Tibial nerve (tissue), 4 donors: ENCODE data around the gene MYL10.

Experiments
- CTCF ChIP-seq, 5 experiments: fragments of 200-600 bp in 3 of 5; fragments of 450-650 bp in 2 of 5; sonication (generic) in 3 of 5; IDR thresholded peaks; one replicate each; pipeline ENCODE4 v1.5.1; 2016 to 2019; ENCODE audit warnings: antibody characterized with exemption in 5 of 5, mild to moderate bottlenecking in 3 of 5, moderate library complexity in 2 of 5
- EP300 ChIP-seq, 2 donors: sonication (generic); formaldehyde crosslinking; IDR thresholded peaks; one replicate each; pipeline ENCODE4 v1.6.1; 2017; ENCODE audit warnings: antibody characterized with exemption in 2 of 2, mild to moderate bottlenecking in 1 of 2

- no peak for TF ChIP-seq CTCF (IDR thresholded peaks at IDR 0.05)
- no peak for TF ChIP-seq EP300 (IDR thresholded peaks at IDR 0.05)
Observed at GRCh38 chr7:101605611-101606497, 23.2 kb downstream of the MYL10 start.
